Measurements from ENCODE around the gene CYFIP1.
A peak's percentile ranks its signal among the peaks of the same experiment; 100 is the strongest.

CYFIP1 gene

DNA sequence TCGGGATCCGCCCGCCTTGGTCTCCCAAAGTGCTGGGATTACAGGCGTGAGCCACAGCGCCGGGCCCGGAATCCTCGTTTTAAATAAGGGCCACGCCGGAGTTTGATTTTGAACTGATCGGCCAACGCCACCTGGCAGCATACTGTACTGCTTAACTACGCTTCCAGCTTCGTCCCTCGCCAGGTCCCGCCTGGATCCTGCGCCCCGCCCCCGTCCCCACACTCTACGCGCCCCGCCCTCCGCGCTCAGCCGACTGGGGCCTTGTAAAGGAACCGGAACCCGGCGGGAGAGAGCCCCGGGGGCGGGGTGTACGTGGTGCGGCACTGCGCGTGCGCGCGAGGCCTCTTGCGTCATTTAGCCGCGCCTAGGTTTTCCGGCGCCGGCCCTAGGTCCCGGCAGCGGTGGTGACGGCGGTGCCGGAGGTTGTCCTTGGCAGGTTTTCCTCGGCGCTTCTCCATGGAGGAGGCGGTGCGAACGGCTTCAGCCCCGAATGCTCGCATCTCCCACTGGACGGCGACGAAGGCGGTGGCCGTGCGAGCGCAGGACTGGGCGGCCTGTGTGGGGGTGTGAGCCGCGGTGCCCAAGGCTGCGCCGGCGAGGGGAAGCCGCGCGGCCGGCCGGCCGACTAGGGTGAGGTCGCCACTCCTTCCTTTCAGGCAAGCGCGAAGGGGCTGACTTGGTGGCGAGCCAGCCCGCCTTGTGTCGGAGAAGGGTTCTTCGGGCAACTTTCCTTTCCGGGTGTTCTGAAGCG is 141.7 kb downstream of the CYFIP1 start, which contains the start of gene NIPA2:
NIPA2 (plus strand) TSS at position 375 of the 751 bp plus-strand sequence. CDS start 13,066 bp downstream, outside the sequence.
- Mint-ChIP-seq H3K27ac (peak within 1 kb of the TSS; percentile 93), H3K9me3 (ENCODE audit: low read depth) (no peaks in the 10 kb centered on the region), H3K4me1 (ENCODE audit: low read depth) (peaks cover 32% of the 10 kb centered on the region), H3K4me3 (peak within 1 kb of the TSS; percentile 98), H3K36me3 (peaks cover 5% of the 10 kb centered on the region), H3K27me3 (no peaks in the 10 kb centered on the region)

DNA sequence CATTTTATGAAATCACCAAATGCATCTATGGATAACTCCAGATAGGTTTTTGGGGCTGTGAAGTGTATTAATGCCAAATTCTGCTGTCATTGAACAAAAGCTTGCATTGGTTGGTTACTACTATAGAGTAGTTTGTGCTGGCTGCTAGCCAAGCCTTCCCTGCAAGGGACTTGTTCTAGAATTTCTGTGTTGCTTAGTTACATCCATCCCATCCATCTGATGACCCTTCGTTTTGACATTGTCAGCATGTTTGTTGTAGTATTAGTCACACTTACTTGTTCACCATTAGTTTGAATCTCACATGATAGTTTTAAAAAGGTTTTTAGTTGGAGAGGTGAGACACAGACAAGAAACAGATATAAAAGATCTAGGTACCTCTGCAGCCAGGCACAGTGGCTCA is 148.7 kb downstream of the CYFIP1 start:
- H3K9me3 Mint-ChIP-seq (ENCODE audit: low read depth) = no peaks in the 10 kb centered on the region
- no peak overlapping the region for H3K27ac Mint-ChIP-seq
- H3K4me3 Mint-ChIP-seq = no peak overlapping the region
- no peaks in the 10 kb centered on the region for H3K27me3 Mint-ChIP-seq
- peaks cover 2% of the 10 kb centered on the region for H3K36me3 Mint-ChIP-seq
- H3K4me1 Mint-ChIP-seq (ENCODE audit: low read depth) = no peaks in the 10 kb centered on the region

DNA sequence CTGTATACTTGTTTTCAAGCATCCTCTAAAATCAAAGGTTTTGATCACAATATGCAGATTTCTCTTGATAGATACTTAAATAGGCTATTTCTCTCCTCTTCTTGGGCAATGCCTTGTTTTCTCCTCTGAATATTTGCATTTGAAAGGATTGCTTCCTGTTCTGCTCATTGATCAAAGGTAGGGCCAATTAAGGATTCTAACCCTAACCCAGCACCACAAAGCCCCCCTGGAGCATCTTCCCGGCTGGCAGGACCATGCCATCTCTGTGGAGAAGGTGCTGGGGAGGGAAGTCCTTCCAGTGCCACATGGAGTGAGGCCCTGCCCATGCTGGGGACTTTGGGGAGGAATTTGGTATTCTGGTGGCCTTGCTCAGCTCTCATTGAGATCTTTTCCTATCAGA is 153.0 kb downstream of the CYFIP1 start:
- Mint-ChIP-seq H3K4me1 (ENCODE audit: low read depth) (no peaks in the 10 kb centered on the region), H3K9me3 (ENCODE audit: low read depth) (no peaks in the 10 kb centered on the region), H3K27ac (no peak overlapping the region), H3K4me3 (no peak overlapping the region), H3K27me3 (no peaks in the 10 kb centered on the region), H3K36me3 (peaks cover 12% of the 10 kb centered on the region)

DNA sequence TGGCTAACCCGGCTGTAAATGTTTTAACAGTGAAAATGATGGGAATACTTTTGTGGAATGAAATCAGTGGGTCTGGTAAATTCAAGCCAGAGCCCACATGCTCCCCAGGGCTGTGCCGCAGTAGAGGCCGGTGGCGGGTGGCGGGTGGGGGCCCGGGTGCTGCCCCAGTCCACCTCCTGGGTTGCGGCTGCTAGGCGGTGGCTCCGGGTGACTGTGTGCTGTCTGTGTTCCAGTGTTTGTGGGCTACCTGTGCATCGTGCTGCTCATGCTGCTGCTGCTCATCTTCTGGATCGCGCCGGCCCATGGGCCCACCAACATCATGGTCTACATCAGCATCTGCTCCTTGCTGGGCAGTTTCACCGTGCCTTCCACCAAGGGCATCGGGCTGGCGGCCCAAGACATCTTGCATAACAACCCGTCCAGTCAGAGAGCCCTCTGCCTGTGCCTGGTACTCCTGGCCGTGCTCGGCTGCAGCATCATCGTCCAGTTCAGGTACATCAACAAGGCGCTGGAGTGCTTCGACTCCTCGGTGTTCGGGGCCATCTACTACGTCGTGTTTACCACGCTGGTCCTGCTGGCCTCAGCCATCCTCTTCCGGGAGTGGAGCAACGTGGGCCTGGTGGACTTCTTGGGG is 156.6 kb downstream of the CYFIP1 start:
- Mint-ChIP-seq H3K36me3 (peaks cover 19% of the 10 kb centered on the region), H3K9me3 (ENCODE audit: low read depth) (no peaks in the 10 kb centered on the region), H3K27me3 (no peaks in the 10 kb centered on the region), H3K4me3 (no peak overlapping the region), H3K27ac (no peak overlapping the region), H3K4me1 (ENCODE audit: low read depth) (no peaks in the 10 kb centered on the region)

- Mint-ChIP-seq H3K4me1 (ENCODE audit: low read depth) (no peaks in the 10 kb centered on the region), H3K27me3 (no peaks in the 10 kb centered on the region), H3K4me3 (no peak overlapping the region), H3K36me3 (peaks cover 12% of the 10 kb centered on the region), H3K9me3 (ENCODE audit: low read depth) (no peaks in the 10 kb centered on the region), H3K27ac (no peak overlapping the region)
These were observed 160.5 kb downstream of the CYFIP1 start for GRCh38 chr15:22819651-22820050.
